Uterus (tissue), 2 donors: Measurements from ENCODE around the gene CPSF7.

Experiments
- POLR2A ChIP-seq, 2 donors: fragments of 450-650 bp; IDR thresholded peaks; one replicate each; pipeline ENCODE4 v1.6.1; 2016; ENCODE audit warnings: antibody characterized with exemption in 2 of 2, mild to moderate bottlenecking in 1 of 2, moderate library complexity in 1 of 2
- TF ChIP-seq, protein P1 (sequence below), 4 experiments: fragments of 200-600 bp in 2 of 4; fragments of 450-650 bp in 2 of 4; sonication (generic) in 2 of 4; IDR thresholded peaks; one replicate each; pipeline ENCODE4 v1.5.1; 2016 to 2019; ENCODE audit warnings: antibody characterized with exemption in 4 of 4, mild to moderate bottlenecking in 2 of 4, moderate library complexity in 1 of 4

DNA sequence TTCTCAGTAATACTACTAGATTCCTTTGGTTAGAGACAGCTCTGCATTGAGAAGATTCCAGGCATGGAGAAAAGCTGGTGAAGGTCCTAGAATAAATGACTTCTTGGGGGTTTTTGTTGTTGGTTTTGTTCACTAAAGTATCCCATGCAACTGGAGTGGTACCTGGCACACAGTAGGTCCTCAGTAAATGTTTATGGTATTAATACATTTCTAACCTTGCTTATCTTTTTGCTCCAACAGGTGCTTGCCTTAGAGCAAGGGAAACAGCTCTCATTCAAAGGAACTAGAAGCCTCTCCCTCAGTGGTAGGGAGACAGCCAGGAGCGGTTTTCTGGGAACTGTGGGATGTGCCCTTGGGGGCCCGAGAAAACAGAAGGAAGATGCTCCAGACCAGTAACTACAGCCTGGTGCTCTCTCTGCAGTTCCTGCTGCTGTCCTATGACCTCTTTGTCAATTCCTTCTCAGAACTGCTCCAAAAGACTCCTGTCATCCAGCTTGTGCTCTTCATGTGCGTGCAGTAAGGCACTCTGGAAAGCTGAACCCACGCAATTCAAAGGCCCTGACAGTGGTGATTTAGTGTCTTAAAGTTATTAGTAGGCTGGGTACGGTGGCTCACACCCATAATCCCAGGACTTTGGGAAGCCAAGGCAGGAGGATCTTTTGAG lies 65.6 kb downstream of the CPSF7 start:
- TF ChIP-seq, protein P1, sequence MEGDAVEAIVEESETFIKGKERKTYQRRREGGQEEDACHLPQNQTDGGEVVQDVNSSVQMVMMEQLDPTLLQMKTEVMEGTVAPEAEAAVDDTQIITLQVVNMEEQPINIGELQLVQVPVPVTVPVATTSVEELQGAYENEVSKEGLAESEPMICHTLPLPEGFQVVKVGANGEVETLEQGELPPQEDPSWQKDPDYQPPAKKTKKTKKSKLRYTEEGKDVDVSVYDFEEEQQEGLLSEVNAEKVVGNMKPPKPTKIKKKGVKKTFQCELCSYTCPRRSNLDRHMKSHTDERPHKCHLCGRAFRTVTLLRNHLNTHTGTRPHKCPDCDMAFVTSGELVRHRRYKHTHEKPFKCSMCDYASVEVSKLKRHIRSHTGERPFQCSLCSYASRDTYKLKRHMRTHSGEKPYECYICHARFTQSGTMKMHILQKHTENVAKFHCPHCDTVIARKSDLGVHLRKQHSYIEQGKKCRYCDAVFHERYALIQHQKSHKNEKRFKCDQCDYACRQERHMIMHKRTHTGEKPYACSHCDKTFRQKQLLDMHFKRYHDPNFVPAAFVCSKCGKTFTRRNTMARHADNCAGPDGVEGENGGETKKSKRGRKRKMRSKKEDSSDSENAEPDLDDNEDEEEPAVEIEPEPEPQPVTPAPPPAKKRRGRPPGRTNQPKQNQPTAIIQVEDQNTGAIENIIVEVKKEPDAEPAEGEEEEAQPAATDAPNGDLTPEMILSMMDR (IDR thresholded peaks at IDR 0.05), result no peak
- TF ChIP-seq POLR2A (IDR thresholded peaks at IDR 0.05), result no peak
